Body of pancreas (tissue), 4 donors: ENCODE results near the gene STEAP2. TPM values are rescaled to one million over a fixed set of nuclear protein-coding genes. Genes with fewer than 3 reads are reported as not detected.

ENCODE experiments used
- ATAC-seq: fragments of 150-250 bp; one replicate; pipeline ENCODE4 v1.9.1; 2016
- DNase-seq, 4 donors: peaks; one replicate each; pipeline ENCODE4 v3.0.0-alpha.2; 2019
- H3K27ac ChIP-seq, 4 donors: fragments of 200-600 bp; sonication (generic); 1 replicate in 3 of 4; 2 replicates in 1 of 4; pipeline versions ENCODE4 v1.5.1 to v1.6.1; 2016 to 2019; ENCODE audit warnings: mild to moderate bottlenecking in 1 of 4, mixed read lengths in 1 of 4, moderate library complexity in 1 of 4
- H3K27me3 ChIP-seq, 2 donors: fragments of 200-600 bp; sonication (generic); one replicate each; pipeline ENCODE4 v1.6.0; 2016; ENCODE audit warnings: mild to moderate bottlenecking in 1 of 2
- H3K36me3 ChIP-seq, 2 donors: fragments of 200-600 bp; sonication (generic); replicated peaks in 1 of 2; 2 replicates each; pipeline ENCODE4 v1.5.1; 2016; ENCODE audit warnings: low read depth in 2 of 2; ENCODE audit not compliant: insufficient read depth in 1 of 2
- H3K4me1 ChIP-seq: fragments of 200-600 bp; sonication (generic); one replicate; pipeline ENCODE4 v1.6.0; 2016
- H3K4me3 ChIP-seq, 2 donors: fragments of 200-600 bp; sonication (generic); 1 replicate in 1 of 2; 2 replicates in 1 of 2; pipeline ENCODE4 v1.5.1; 2016 to 2019
- H3K9me3 ChIP-seq, 3 donors: fragments of 200-600 bp; sonication (generic); 1 replicate in 2 of 3; 2 replicates in 1 of 3; pipeline ENCODE4 v1.5.1; 2016
- POLR2A ChIP-seq, 3 donors: fragments of 450-650 bp; IDR thresholded peaks; one replicate each; pipeline ENCODE4 v1.6.1; 2016; ENCODE audit warnings: antibody characterized with exemption in 3 of 3, mild to moderate bottlenecking in 2 of 3
- WGBS, 2 donors: methylation state at CpG; one replicate each; pipeline ENCODE4 v1.1.5; 2017; 5-methylcytosine and 5-hydroxymethylcytosine counted together
- intact Hi-C: fragments of 100-400 bp; cut with DNase I; formaldehyde crosslinking; loops from one replicate; pipeline ENCODE4 v1.15.1; 2023
- total RNA-seq, 2 donors: library from RNA; depleted of rRNA; stranded (reverse); fragments of >200 nt; gene quantifications; one replicate each; pipeline ENCODE4 v1.1.0, GENCODE V29; 2016
- TF ChIP-seq, protein P1 (sequence below), 7 experiments: fragments of 450-650 bp in 4 of 7; fragments of 200-600 bp in 3 of 7; sonication (generic) in 3 of 7; IDR thresholded peaks; one replicate each; pipeline ENCODE4 v1.5.1; 2016 to 2019; ENCODE audit warnings: antibody characterized with exemption in 7 of 7

Gene STEAP2
- total RNA-seq, 2 donors from 2014 or later = 9.2 to 12.7 TPM

DNA sequence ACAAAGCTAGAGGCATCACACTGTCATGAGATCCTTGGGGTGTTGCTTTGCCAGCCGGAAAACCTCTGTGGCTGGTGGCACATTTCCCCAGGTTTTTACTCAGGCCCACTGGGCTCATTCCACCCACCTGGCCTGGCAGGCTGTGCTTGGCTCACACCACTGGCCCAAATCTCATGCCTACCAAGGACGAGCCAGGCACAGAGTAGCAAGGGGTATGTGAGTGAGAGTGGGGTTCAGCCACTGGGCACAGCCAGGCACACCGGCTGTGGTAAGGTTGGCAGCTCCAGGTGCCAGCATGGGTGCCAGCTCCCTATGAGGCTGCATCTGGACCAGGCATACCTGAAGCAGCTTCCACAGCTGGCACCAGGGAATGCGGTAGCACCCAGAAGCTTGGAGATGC, 35.9 kb upstream of the STEAP2 start:
- no peak for DNase-seq
- WGBS, 2 donors = 73 to 94% methylated on average over 3 of the region's 4 CpGs

DNA sequence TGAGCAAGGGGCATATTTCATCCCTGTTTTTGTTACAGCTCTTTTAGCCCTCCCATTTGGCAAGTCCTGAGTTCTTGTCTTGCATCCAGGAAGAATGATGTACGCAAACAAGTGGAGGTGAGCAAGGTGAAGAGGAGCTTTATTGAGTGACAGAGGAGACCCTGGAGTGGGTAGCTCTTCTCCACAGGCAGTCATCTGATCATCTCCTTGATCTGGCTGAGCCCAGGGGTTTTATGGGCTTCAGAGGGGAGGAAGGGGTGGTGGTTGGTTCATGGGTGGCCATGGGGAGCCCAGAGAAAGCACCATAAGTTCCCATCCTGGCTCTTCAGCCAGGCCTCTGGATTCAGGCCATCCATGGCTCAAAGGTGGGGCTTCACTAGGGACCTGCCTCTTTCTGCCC, 35.3 kb upstream of the STEAP2 start:
- H3K4me3 ChIP-seq = no peak overlapping the region
- intact Hi-C loops = no loop called here
- H3K27me3 ChIP-seq = no peaks in the 10 kb centered on the region
- H3K27ac ChIP-seq = no peak overlapping the region
- H3K36me3 ChIP-seq = no peaks in the 10 kb centered on the region
- peaks cover 13% of the 10 kb centered on the region for H3K4me1 ChIP-seq
- H3K9me3 ChIP-seq = no peaks in the 10 kb centered on the region
- ATAC-seq = no peak
- DNase-seq = no peak
- TF ChIP-seq, protein P1, sequence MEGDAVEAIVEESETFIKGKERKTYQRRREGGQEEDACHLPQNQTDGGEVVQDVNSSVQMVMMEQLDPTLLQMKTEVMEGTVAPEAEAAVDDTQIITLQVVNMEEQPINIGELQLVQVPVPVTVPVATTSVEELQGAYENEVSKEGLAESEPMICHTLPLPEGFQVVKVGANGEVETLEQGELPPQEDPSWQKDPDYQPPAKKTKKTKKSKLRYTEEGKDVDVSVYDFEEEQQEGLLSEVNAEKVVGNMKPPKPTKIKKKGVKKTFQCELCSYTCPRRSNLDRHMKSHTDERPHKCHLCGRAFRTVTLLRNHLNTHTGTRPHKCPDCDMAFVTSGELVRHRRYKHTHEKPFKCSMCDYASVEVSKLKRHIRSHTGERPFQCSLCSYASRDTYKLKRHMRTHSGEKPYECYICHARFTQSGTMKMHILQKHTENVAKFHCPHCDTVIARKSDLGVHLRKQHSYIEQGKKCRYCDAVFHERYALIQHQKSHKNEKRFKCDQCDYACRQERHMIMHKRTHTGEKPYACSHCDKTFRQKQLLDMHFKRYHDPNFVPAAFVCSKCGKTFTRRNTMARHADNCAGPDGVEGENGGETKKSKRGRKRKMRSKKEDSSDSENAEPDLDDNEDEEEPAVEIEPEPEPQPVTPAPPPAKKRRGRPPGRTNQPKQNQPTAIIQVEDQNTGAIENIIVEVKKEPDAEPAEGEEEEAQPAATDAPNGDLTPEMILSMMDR (IDR thresholded peaks at IDR 0.05) = no peak
- no peak for TF ChIP-seq POLR2A (IDR thresholded peaks at IDR 0.05)
- 94 to 100% methylated on average over 1 of the region's 1 CpG for WGBS, 2 donors

More for the DNA sequence above, 35.9 kb upstream of the STEAP2 start:
- Histone ChIP-seq H3K27me3 (no peaks in the 10 kb centered on the region), H3K4me1 (peaks cover 12% of the 10 kb centered on the region), H3K9me3 (no peaks in the 10 kb centered on the region), H3K36me3 (no peaks in the 10 kb centered on the region), H3K4me3 (no peak overlapping the region), H3K27ac (no peak overlapping the region)
- intact Hi-C loops = no loop called here
- TF ChIP-seq POLR2A (IDR thresholded peaks at IDR 0.05) = no peak
- TF ChIP-seq, protein P1 (IDR thresholded peaks at IDR 0.05) = no peak
- no peak for ATAC-seq

DNA sequence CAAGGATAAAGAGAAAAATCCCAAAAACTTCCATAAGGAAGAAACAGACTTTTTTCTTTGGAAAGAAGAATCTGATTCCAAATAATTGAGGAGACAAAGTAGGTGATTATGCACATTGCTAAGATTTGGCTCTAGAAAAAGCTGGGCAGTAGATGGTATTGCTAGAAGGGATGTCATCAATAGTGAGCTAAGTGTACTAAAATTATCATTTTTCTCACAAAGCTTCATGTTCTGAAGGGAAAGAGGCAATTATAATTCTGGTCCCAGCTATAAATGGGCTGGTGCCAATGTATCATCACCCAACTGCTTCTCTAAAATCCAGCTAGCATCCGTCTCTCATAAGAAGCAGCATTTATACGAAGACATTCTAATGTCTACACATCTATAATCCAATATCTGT, 33.4 kb upstream of the STEAP2 start:
- TF ChIP-seq, protein P1 (IDR thresholded peaks at IDR 0.05) = no peak
- no peak for TF ChIP-seq POLR2A (IDR thresholded peaks at IDR 0.05)
- H3K27me3 ChIP-seq = no peaks in the 10 kb centered on the region

DNA sequence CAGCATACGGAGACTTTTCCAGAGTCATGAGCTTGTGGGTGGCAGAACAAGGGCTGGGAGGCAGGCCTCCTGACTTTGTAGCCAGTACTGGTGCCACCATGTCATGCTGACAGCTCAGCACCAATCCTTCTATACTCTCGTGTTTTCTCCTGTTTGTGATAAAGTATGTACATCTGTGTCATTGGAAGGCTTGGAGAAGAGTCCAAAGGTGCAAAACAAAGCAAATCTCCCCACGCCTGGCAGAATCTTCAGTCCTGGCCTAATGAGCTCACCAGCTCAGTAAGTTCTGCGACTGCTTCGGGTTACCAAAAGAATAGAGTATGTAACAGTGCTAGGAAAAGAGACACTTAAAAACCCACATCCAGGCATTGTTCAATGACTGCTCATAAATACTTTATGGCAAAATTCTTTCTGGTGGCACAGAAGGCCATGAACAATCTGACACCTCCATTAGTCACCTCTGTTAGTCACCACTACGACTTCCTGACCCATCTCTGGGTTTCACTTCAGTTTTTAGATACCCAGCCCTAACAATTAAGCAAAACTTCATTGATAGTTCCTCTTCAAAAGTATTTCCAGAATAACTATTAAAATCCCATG, 32.8 kb upstream of the STEAP2 start:
- Histone ChIP-seq H3K27ac (no peak overlapping the region), H3K36me3 (no peaks in the 10 kb centered on the region), H3K9me3 (no peaks in the 10 kb centered on the region), H3K4me3 (no peak overlapping the region), H3K27me3 (no peaks in the 10 kb centered on the region), H3K4me1 (peaks cover 8% of the 10 kb centered on the region)
- intact Hi-C loops = no loop called here
- 73 to 79% methylated on average over 6 of the region's 6 CpGs for WGBS, 2 donors
- DNase-seq (no peak), ATAC-seq (no peak)
- TF ChIP-seq POLR2A (IDR thresholded peaks at IDR 0.05) = no peak

More for the DNA sequence above, 33.4 kb upstream of the STEAP2 start:
- intact Hi-C loops = no loop called here
- WGBS, 2 donors = 90 to 93% methylated on average over 2 of the region's 2 CpGs
- ATAC-seq = no peak
- Histone ChIP-seq H3K36me3 (no peaks in the 10 kb centered on the region), H3K4me1 (peaks cover 9% of the 10 kb centered on the region), H3K9me3 (no peaks in the 10 kb centered on the region), H3K27ac (no peak overlapping the region), H3K4me3 (no peak overlapping the region)
- DNase-seq = no peak

DNA sequence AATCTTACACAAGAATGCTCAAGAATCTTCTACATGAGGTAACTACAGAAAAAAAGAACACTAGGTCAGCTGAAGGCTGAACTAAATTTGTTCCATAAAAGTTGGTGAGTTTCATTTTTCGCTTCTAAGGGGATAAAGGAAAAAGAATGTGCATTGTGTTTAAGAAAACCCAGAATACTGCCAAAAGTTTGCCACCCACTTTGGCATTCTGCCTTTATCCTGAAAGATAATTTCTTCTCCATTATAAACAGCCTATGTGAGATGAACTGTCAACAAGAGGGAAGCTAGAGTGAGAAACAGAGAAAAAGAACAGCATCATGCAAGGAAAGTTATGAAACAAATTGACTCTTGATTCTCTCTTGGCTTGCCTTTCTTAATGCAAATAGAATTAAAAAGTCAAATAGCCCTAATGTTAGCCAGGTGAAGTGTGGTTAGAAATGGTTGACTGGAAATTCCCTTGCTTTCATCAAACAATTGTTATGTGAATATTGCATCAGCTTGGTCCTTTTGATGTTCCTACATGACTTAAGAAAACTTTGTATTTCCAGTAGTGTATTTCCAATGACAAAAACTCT, 31.4 kb upstream of the STEAP2 start:
- ATAC-seq = no peak
- Histone ChIP-seq H3K27ac (peak overlapping the region in 1 of 4 donors; percentile 20), H3K4me3 (no peak overlapping the region), H3K27me3 (no peaks in the 10 kb centered on the region), H3K36me3 (no peaks in the 10 kb centered on the region), H3K4me1 (peaks cover 8% of the 10 kb centered on the region), H3K9me3 (no peaks in the 10 kb centered on the region)
- intact Hi-C loops = no loop called here
- DNase-seq = no peak
- TF ChIP-seq POLR2A (IDR thresholded peaks at IDR 0.05) = no peak
- TF ChIP-seq, protein P1 (IDR thresholded peaks at IDR 0.05) = no peak
- 78% methylated on average over 1 of the region's 1 CpG for WGBS, 2 donors
